HCT116 (cell line): ENCODE results near the gene MAT2B. TPM values are rescaled to one million over a fixed set of nuclear protein-coding genes. Genes with fewer than 3 reads are reported as not detected.

Experiments used
- ATAC-seq: fragments of 200-7000 bp; cut with Tn5 transposase; 2 replicates; pipeline ENCODE4 v1.9.1; 2020; ENCODE audit warnings: mild to moderate bottlenecking, moderate library complexity
- BruUV-seq: library from RNA; stranded (reverse); fragments of 400-500 nt; replicated peaks from 2 replicates; lab custom pipeline; 2021; lab: Mats Ljungman, UMichigan
- CTCF ChIA-PET: fragments of 300-600 bp; sonication (Branson Sonifier 250); formaldehyde crosslinking; loops from one replicate; lab custom pipeline; 2021; ENCODE audit warnings: antibody characterized with exemption; lab: Charles Lee
- POLR2A ChIA-PET: fragments of 300-600, 350-600 bp; sonication (Branson Sonifier 250); formaldehyde crosslinking; loops from one replicate; lab custom pipeline; 2021; ENCODE audit warnings: antibody characterized with exemption; lab: Charles Lee
- RAD21 ChIA-PET, 2 experiments: fragments of 300-600 bp; sonication (Branson Sonifier 250); formaldehyde crosslinking; loops; one replicate each; lab custom pipeline; 2023; ENCODE audit warnings: low total read pairs in 2 of 2; ENCODE audit not compliant: uncharacterized antibody in 2 of 2, unreplicated experiment in 2 of 2, low non-redundant PET in 1 of 2; lab: Charles Lee
- DNase-seq: peaks from one replicate; pipeline ENCODE4 v3.0.0-alpha.2; 2010; ENCODE audit warnings: low read depth, low spot score
- H2AFZ ChIP-seq: fragments of 200-600 bp; shearing (Covaris generic), sonication (generic); 2 replicates; pipeline ENCODE4 v1.6.1; 2017; ENCODE audit warnings: low read depth, mixed run types, mixed read lengths, antibody characterized with exemption, low read length; ENCODE audit not compliant: poor library complexity, severe bottlenecking
- H3K27ac ChIP-seq: 2 replicates; pipeline ENCODE4 v1.5.1; 2012; ENCODE audit warnings: low read depth, low read length
- H3K27me3 ChIP-seq: fragments of 200-600 bp; sonication (generic); 2 replicates; pipeline ENCODE4 v1.6.1; 2016; ENCODE audit warnings: mixed run types, low read length, mixed read lengths; ENCODE audit not compliant: insufficient read depth
- H3K36me3 ChIP-seq, 2 experiments: fragments of 200-500 bp in 1 of 2; fragments of 200-600 bp in 1 of 2; sonication (Bioruptor generic) in 1 of 2; sonication (generic) in 1 of 2; 2 replicates each; pipeline versions ENCODE4 v1.5.1 to v1.6.1; 2014 to 2016; ENCODE audit warnings: low read length in 2 of 2, inconsistent platforms in 1 of 2, mixed read lengths in 1 of 2, mixed run types in 1 of 2; ENCODE audit not compliant: insufficient read depth in 2 of 2, control insufficient read depth in 1 of 2
- H3K4me1 ChIP-seq, 2 experiments: fragments of 200-600 bp in 1 of 2; sonication (generic) in 1 of 2; 2 replicates each; pipeline versions ENCODE4 v1.5.1 to v1.6.1; 2012 to 2017; ENCODE audit warnings: low read length in 2 of 2, inconsistent platforms in 1 of 2, mild to moderate bottlenecking in 1 of 2, mixed read lengths in 1 of 2, mixed run types in 1 of 2, moderate library complexity in 1 of 2; ENCODE audit not compliant: insufficient read depth in 2 of 2, control insufficient read depth in 1 of 2
- H3K4me2 ChIP-seq: fragments of 200-600 bp; sonication (generic); 2 replicates; pipeline ENCODE4 v1.6.1; 2017; ENCODE audit warnings: mixed run types, low read length, mixed read lengths
- H3K4me3 ChIP-seq, 2 experiments: fragments of 200-600 bp in 1 of 2; sonication (generic) in 1 of 2; replicated peaks in 1 of 2; 2 replicates each; pipeline ENCODE4 v1.5.1; 2011 to 2016; ENCODE audit warnings: low read length in 2 of 2, control low read depth in 1 of 2, low read depth in 1 of 2, mild to moderate bottlenecking in 1 of 2, mixed read lengths in 1 of 2, mixed run types in 1 of 2
- H3K79me2 ChIP-seq: fragments of 200-600 bp; sonication (generic); 2 replicates; pipeline ENCODE4 v1.6.1; 2017; ENCODE audit warnings: mild to moderate bottlenecking, mixed run types, low read length, moderate library complexity, mixed read lengths; ENCODE audit not compliant: insufficient read depth
- H3K9ac ChIP-seq: fragments of 200-600 bp; sonication (generic); 2 replicates; pipeline ENCODE4 v1.6.1; 2016; ENCODE audit warnings: low read length, mixed read lengths
- H3K9me2 ChIP-seq: fragments of 200-600 bp; sonication (generic), shearing (Covaris generic); 2 replicates; pipeline ENCODE4 v1.6.1; 2017; ENCODE audit warnings: mixed run types, mild to moderate bottlenecking, moderate library complexity; ENCODE audit not compliant: insufficient read depth
- H3K9me3 ChIP-seq, 2 experiments: fragments of 200-500 bp in 1 of 2; fragments of 200-600 bp in 1 of 2; sonication (Bioruptor generic) in 1 of 2; sonication (generic) in 1 of 2; 2 replicates each; pipeline ENCODE4 v1.6.1; 2014 to 2017; ENCODE audit warnings: low read length in 2 of 2, mixed read lengths in 2 of 2, inconsistent platforms in 1 of 2, low read depth in 1 of 2, mild to moderate bottlenecking in 1 of 2, mixed run types in 1 of 2, moderate library complexity in 1 of 2; ENCODE audit not compliant: control insufficient read depth in 1 of 2, insufficient read depth in 1 of 2
- H4K20me1 ChIP-seq: fragments of 200-600 bp; sonication (generic), shearing (Covaris generic); 2 replicates; pipeline ENCODE4 v1.6.1; 2017; ENCODE audit warnings: mixed run types, mild to moderate bottlenecking, moderate library complexity; ENCODE audit not compliant: insufficient read depth
- CBX3 ChIP-seq: IDR thresholded peaks from 2 replicates; pipeline ENCODE4 v1.6.1; 2012; ENCODE audit warnings: low read depth
- CEBPB ChIP-seq: IDR thresholded peaks from 2 replicates; pipeline ENCODE4 v1.6.1; 2012; ENCODE audit warnings: low read depth
- CTCF ChIP-seq, 3 experiments: fragments of 200-600 bp in 1 of 3; sonication (generic) in 1 of 3; IDR thresholded peaks in 2 of 3; conservative IDR thresholded peaks in 1 of 3; 2 replicates each; pipeline ENCODE4 v1.5.1; 2012 to 2017; ENCODE audit warnings: low read depth in 2 of 3, low read length in 2 of 3, antibody characterized with exemption in 1 of 3, borderline replicate concordance in 1 of 3, control low read depth in 1 of 3, mild to moderate bottlenecking in 1 of 3, mixed read lengths in 1 of 3, mixed run types in 1 of 3, moderate library complexity in 1 of 3; ENCODE audit not compliant: insufficient read depth in 1 of 3
- ELF1 ChIP-seq: IDR thresholded peaks from 2 replicates; pipeline ENCODE4 v1.6.1; 2012; ENCODE audit warnings: low read depth, borderline replicate concordance
- EZH2 ChIP-seq: fragments of 200-600 bp; sonication (generic); IDR thresholded peaks from 2 replicates; pipeline ENCODE4 v1.6.1; 2017; ENCODE audit warnings: antibody characterized with exemption, mixed run types
- EZH2phosphoT487 ChIP-seq: fragments of 200-600 bp; IDR thresholded peaks from 2 replicates; pipeline ENCODE4 v1.6.1; 2018; ENCODE audit warnings: antibody characterized with exemption, borderline replicate concordance
- FOSL1 ChIP-seq: IDR thresholded peaks from 2 replicates; pipeline ENCODE4 v1.6.1; 2012; ENCODE audit warnings: low read depth
- POLR2A ChIP-seq: IDR thresholded peaks from 2 replicates; pipeline ENCODE4 v1.7.0; 2011; ENCODE audit warnings: borderline replicate concordance; ENCODE audit not compliant: insufficient read depth, insufficient read length; ENCODE audit errors: extremely low read depth
- POLR2AphosphoS5 ChIP-seq: IDR thresholded peaks from 2 replicates; pipeline ENCODE4 v1.6.1; 2011; ENCODE audit warnings: mild to moderate bottlenecking, low read depth, low read length, moderate library complexity
- RAD21 ChIP-seq: IDR thresholded peaks from 2 replicates; pipeline ENCODE4 v1.6.1; 2012; ENCODE audit warnings: low read depth, mild to moderate bottlenecking
- SIN3A ChIP-seq: IDR thresholded peaks from 2 replicates; pipeline ENCODE4 v1.6.1; 2012; ENCODE audit warnings: low read depth
- SP1 ChIP-seq: IDR thresholded peaks from 2 replicates; pipeline ENCODE4 v1.6.1; 2012; ENCODE audit warnings: low read depth
- SRF ChIP-seq: IDR thresholded peaks from 2 replicates; pipeline ENCODE4 v1.6.1; 2012; ENCODE audit warnings: low read depth
- YY1 ChIP-seq: IDR thresholded peaks from 2 replicates; pipeline ENCODE4 v1.6.1; 2011; ENCODE audit warnings: low read length, low read depth, moderate library complexity, mild to moderate bottlenecking; ENCODE audit not compliant: insufficient replicate concordance; ENCODE audit errors: extremely low read depth
- ZBTB33 ChIP-seq: IDR thresholded peaks from 2 replicates; pipeline ENCODE4 v1.6.1; 2011; ENCODE audit warnings: mild to moderate bottlenecking, low read length, moderate library complexity; ENCODE audit not compliant: insufficient replicate concordance; ENCODE audit errors: extremely low read depth
- ZFX ChIP-seq: fragments of 450-650 bp; IDR thresholded peaks from 2 replicates; pipeline ENCODE4 v1.6.1; 2017
- ZNF274 ChIP-seq: fragments of 200-500 bp; sonication (Bioruptor generic); IDR thresholded peaks from 2 replicates; pipeline ENCODE4 v1.6.1; 2014; ENCODE audit warnings: mild to moderate bottlenecking, low read depth, low read length, inconsistent platforms
- intact Hi-C: fragments of 100-400 bp; cut with micrococcal nuclease; formaldehyde crosslinking; loops from 2 replicates; pipeline ENCODE4 v1.10.0; 2022
- total RNA-seq: library from RNA; stranded (reverse); gene quantifications from one replicate; pipeline ENCODE4 v1.2.1, GENCODE V29; 2021; ENCODE audit not compliant: unreplicated experiment

The MAT2B gene
- total RNA-seq, 1 experiment from 2014 or later = 45.9 TPM

- intact Hi-C loops = no loop called here
- ChIA-PET POLR2A (no interaction called here), CTCF (no interaction called here)
- H3K79me2 ChIP-seq = no peaks in the 10 kb centered on the region
- H2AFZ ChIP-seq = no peak overlapping the region
- H4K20me1 ChIP-seq = no peaks in the 10 kb centered on the region
- peaks cover 23% of the 10 kb centered on the region for H3K27me3 ChIP-seq
- ATAC-seq = no peak
- H3K27ac ChIP-seq = no peak overlapping the region
- TF ChIP-seq ZNF274 = no peak
- TF ChIP-seq ZFX = no peak
- TF ChIP-seq CEBPB = no peak
- no peak for TF ChIP-seq RAD21
- TF ChIP-seq POLR2A = no peak
- TF ChIP-seq EZH2phosphoT487 = no peak
- TF ChIP-seq ZBTB33 = no peak
- no peak for TF ChIP-seq CBX3
- TF ChIP-seq YY1 = no peak
- TF ChIP-seq EZH2 = no peak
- TF ChIP-seq SRF = no peak
- no peak for TF ChIP-seq CTCF (IDR thresholded peaks at IDR 0.05 in 2 of 3, conservative IDR thresholded peaks at IDR 0.05 in 1 of 3; ENCODE audit: borderline replicate concordance in 1 of 3, insufficient read depth in 1 of 3, low read depth in 2 of 3, low read length in 2 of 3)
- TF ChIP-seq SIN3A = no peak
- TF ChIP-seq SP1 = no peak
- TF ChIP-seq POLR2AphosphoS5 = no peak
- TF ChIP-seq FOSL1 = no peak
- TF ChIP-seq ELF1 = no peak
- TF ChIP-seq, all 23 proteins: peak for 0
- no peaks in the 10 kb centered on the region for H3K9me2 ChIP-seq
- H3K9ac ChIP-seq = no peak overlapping the region
- RAD21 ChIA-PET = no interaction called here
- H3K4me1 ChIP-seq = no peaks in the 10 kb centered on the region
- DNase-seq = no peak
- H3K9me3 ChIP-seq = no peaks in the 10 kb centered on the region
- no peak overlapping the region for H3K4me3 ChIP-seq
- no peak overlapping the region for H3K4me2 ChIP-seq
- BruUV-seq = no TSS peak
- no peaks in the 10 kb centered on the region for H3K36me3 ChIP-seq
These were observed 38.6 kb downstream of the MAT2B start for GRCh38 chr5:163544041-163544440.
